H1 (cell line): ENCODE results near the gene ZAR1L. TPM values are rescaled to one million over a fixed set of nuclear protein-coding genes. Genes with fewer than 3 reads are reported as not detected.

Source experiments
- CTCF ChIA-PET: fragments of 300-600 bp; sonication (Branson Sonifier 250); formaldehyde crosslinking; loops from one replicate; lab custom pipeline; 2021; ENCODE audit not compliant: partially characterized antibody; lab: Charles Lee
- POLR2A ChIA-PET: fragments of 300-600 bp; sonication (Branson Sonifier 250); formaldehyde crosslinking; loops from one replicate; lab custom pipeline; 2021; ENCODE audit warnings: inconsistent platforms; ENCODE audit not compliant: partially characterized antibody; lab: Charles Lee
- DNase-seq, 2 experiments: peaks; one replicate each; pipeline versions ENCODE4 v3.0.0 to v3.0.0-alpha.2; 2010 to 2022; ENCODE audit warnings: low spot score in 2 of 2, low read depth in 1 of 2, mixed read lengths in 1 of 2
- FAIRE-seq: peaks from 2 replicates; lab custom pipeline; 2011; peaks lifted over from hg19 to GRCh38; lab: Jason Lieb, UNC
- H2AFZ ChIP-seq: 2 replicates; pipeline ENCODE4 v1.8.1; 2012; ENCODE audit warnings: low read length, inconsistent platforms
- H2AK5ac ChIP-seq: 2 replicates; pipeline ENCODE4 v1.6.1; 2013; ENCODE audit warnings: low read depth, low read length
- H2BK120ac ChIP-seq: replicated peaks from 2 replicates; pipeline ENCODE3; 2013; ENCODE audit warnings: low read depth, low read length, inconsistent platforms
- H2BK12ac ChIP-seq: 2 replicates; pipeline ENCODE4 v1.6.1; 2013; ENCODE audit warnings: low read depth, low read length
- H2BK15ac ChIP-seq: 2 replicates; pipeline ENCODE4 v1.6.1; 2013; ENCODE audit warnings: low read length
- H2BK20ac ChIP-seq: 2 replicates; pipeline ENCODE4 v1.6.1; 2013; ENCODE audit warnings: low read length
- H2BK5ac ChIP-seq: 2 replicates; pipeline ENCODE4 v1.6.1; 2013; ENCODE audit warnings: low read depth, low read length
- H3K14ac ChIP-seq: 2 replicates; pipeline ENCODE4 v1.6.1; 2013; ENCODE audit warnings: inconsistent platforms; ENCODE audit not compliant: insufficient read length
- H3K18ac ChIP-seq: 2 replicates; pipeline ENCODE4 v1.6.1; 2013; ENCODE audit warnings: low read length; ENCODE audit errors: extremely low read depth
- H3K23ac ChIP-seq: 2 replicates; pipeline ENCODE4 v1.6.1; 2013; ENCODE audit warnings: inconsistent platforms; ENCODE audit not compliant: insufficient read length
- H3K23me2 ChIP-seq: 2 replicates; pipeline ENCODE4 v1.6.1; 2013; ENCODE audit warnings: low read depth, low read length
- H3K27ac ChIP-seq: 2 replicates; pipeline ENCODE4 v1.6.1; 2011; ENCODE audit warnings: low read depth, low read length, inconsistent platforms
- H3K27me3 ChIP-seq, 4 experiments: replicated peaks in 1 of 4; 1 replicate in 1 of 4; 2 replicates in 3 of 4; pipeline versions ENCODE4 v1.6.1 to v1.8.1; 2011 to 2013; ENCODE audit warnings: low read length in 3 of 4, mild to moderate bottlenecking in 3 of 4, inconsistent platforms in 2 of 4, mixed read lengths in 2 of 4, moderate library complexity in 1 of 4; ENCODE audit not compliant: control insufficient read depth in 3 of 4, insufficient read depth in 3 of 4; ENCODE audit errors: extremely low read depth in 1 of 4
- H3K36me3 ChIP-seq, 4 experiments: 2 replicates each; pipeline versions ENCODE4 v1.6.1 to v1.8.1; 2011 to 2013; ENCODE audit warnings: mild to moderate bottlenecking in 4 of 4, low read length in 3 of 4, moderate library complexity in 2 of 4, control low read depth in 1 of 4, inconsistent platforms in 1 of 4; ENCODE audit not compliant: insufficient read depth in 4 of 4, control insufficient read depth in 2 of 4
- H3K4ac ChIP-seq: replicated peaks from 2 replicates; pipeline ENCODE3; 2013; ENCODE audit warnings: low read length, low read depth, mixed read lengths, inconsistent platforms; ENCODE audit not compliant: insufficient read length
- H3K4me1 ChIP-seq, 4 experiments: replicated peaks in 1 of 4; 1 replicate in 1 of 4; 2 replicates in 3 of 4; pipeline versions ENCODE4 v1.6.1 to v1.8.1; 2011 to 2013; ENCODE audit warnings: low read length in 3 of 4, inconsistent platforms in 2 of 4, mixed read lengths in 1 of 4; ENCODE audit not compliant: insufficient read depth in 4 of 4, control insufficient read depth in 3 of 4
- H3K4me2 ChIP-seq, 2 experiments: 2 replicates each; pipeline versions ENCODE4 v1.6.1 to v1.8.1; 2011 to 2013; ENCODE audit warnings: low read depth in 2 of 2, low read length in 2 of 2, control low read depth in 1 of 2, inconsistent platforms in 1 of 2, mild to moderate bottlenecking in 1 of 2; ENCODE audit not compliant: insufficient read depth in 1 of 2
- H3K4me3 ChIP-seq, 4 experiments: fragments of 200-600, 300-600 bp in 1 of 4; sonication (generic), shearing (Covaris generic), sonication (Bioruptor Twin) in 1 of 4; 2 replicates each; pipeline versions ENCODE4 v1.5.1 to v1.8.1; 2011 to 2016; ENCODE audit warnings: low read length in 4 of 4, low read depth in 3 of 4, control low read depth in 2 of 4, inconsistent platforms in 2 of 4, mild to moderate bottlenecking in 2 of 4, mixed read lengths in 1 of 4, moderate library complexity in 1 of 4; ENCODE audit not compliant: insufficient read depth in 2 of 4; ENCODE audit errors: extremely low read depth in 1 of 4
- H3K56ac ChIP-seq: replicated peaks from 2 replicates; pipeline ENCODE3; 2013; ENCODE audit warnings: low read depth, mild to moderate bottlenecking, mixed read lengths, low read length, inconsistent platforms; ENCODE audit not compliant: insufficient read length
- H3K79me1 ChIP-seq: 2 replicates; pipeline ENCODE4 v1.6.1; 2013; ENCODE audit warnings: low read depth, low read length, control low read depth
- H3K79me2 ChIP-seq, 2 experiments: 2 replicates each; pipeline versions ENCODE4 v1.6.1 to v1.8.1; 2012 to 2013; ENCODE audit warnings: low read length in 2 of 2, mild to moderate bottlenecking in 2 of 2, inconsistent platforms in 1 of 2; ENCODE audit not compliant: insufficient read depth in 2 of 2, control insufficient read depth in 1 of 2
- H3K9ac ChIP-seq, 4 experiments: replicated peaks in 1 of 4; 1 replicate in 1 of 4; 2 replicates in 3 of 4; pipeline versions ENCODE4 v1.6.1 to v1.8.1; 2011 to 2013; ENCODE audit warnings: low read depth in 3 of 4, low read length in 3 of 4, control low read depth in 2 of 4, mild to moderate bottlenecking in 2 of 4, moderate library complexity in 2 of 4, inconsistent platforms in 1 of 4; ENCODE audit errors: extremely low read depth in 1 of 4
- H3K9me3 ChIP-seq, 2 experiments: 2 replicates each; pipeline versions ENCODE4 v1.6.1 to v1.8.1; 2012 to 2013; ENCODE audit warnings: mild to moderate bottlenecking in 2 of 2, moderate library complexity in 2 of 2, control low read depth in 1 of 2, inconsistent platforms in 1 of 2, low read depth in 1 of 2, low read length in 1 of 2, mixed read lengths in 1 of 2; ENCODE audit not compliant: insufficient read depth in 2 of 2
- H4K20me1 ChIP-seq, 2 experiments: replicated peaks in 1 of 2; 2 replicates each; pipeline versions ENCODE3 to v1.8.1; 2011 to 2013; ENCODE audit warnings: inconsistent platforms in 2 of 2, low read length in 2 of 2, mild to moderate bottlenecking in 1 of 2; ENCODE audit not compliant: insufficient read depth in 2 of 2, control insufficient read depth in 1 of 2
- H4K5ac ChIP-seq: 2 replicates; pipeline ENCODE4 v1.6.1; 2013; ENCODE audit warnings: low read length, low read depth, mixed read lengths, inconsistent platforms; ENCODE audit not compliant: insufficient read length
- H4K8ac ChIP-seq: 2 replicates; pipeline ENCODE4 v1.8.0; 2013; ENCODE audit warnings: mild to moderate bottlenecking, moderate library complexity, low read length, inconsistent platforms; ENCODE audit not compliant: insufficient read depth; ENCODE audit errors: extremely low read depth
- H4K91ac ChIP-seq: replicated peaks from 2 replicates; pipeline ENCODE3; 2013; ENCODE audit warnings: low read length, mixed read lengths, inconsistent platforms; ENCODE audit not compliant: insufficient read length
- BACH1 ChIP-seq: IDR thresholded peaks from 2 replicates; pipeline ENCODE4 v1.6.1; 2012; ENCODE audit warnings: low read length, improper control_type of control experiment
- CEBPB ChIP-seq: IDR thresholded peaks from 2 replicates; pipeline ENCODE4 v1.6.1; 2012; ENCODE audit warnings: low read depth, low read length
- EZH2 ChIP-seq: fragments of 200-600 bp; sonication (generic); IDR thresholded peaks from 2 replicates; pipeline ENCODE4 v1.7.1; 2012; ENCODE audit warnings: low read depth, mild to moderate bottlenecking, moderate library complexity, low read length, inconsistent platforms; ENCODE audit not compliant: severe bottlenecking
- GABPA ChIP-seq: IDR thresholded peaks from 2 replicates; pipeline ENCODE4 v1.6.1; 2011; ENCODE audit warnings: mild to moderate bottlenecking, low read length, moderate library complexity, borderline replicate concordance; ENCODE audit not compliant: insufficient read depth
- GTF2F1 ChIP-seq: IDR thresholded peaks from 2 replicates; pipeline ENCODE4 v1.6.1; 2012; ENCODE audit warnings: low read depth, low read length, improper control_type of control experiment, borderline replicate concordance
- RBBP5 ChIP-seq: IDR thresholded peaks from 2 replicates; pipeline ENCODE4 v1.7.1; 2012; ENCODE audit warnings: low read depth, mild to moderate bottlenecking, inconsistent platforms, low read length, moderate library complexity, borderline replicate concordance
- SIN3A ChIP-seq, 2 experiments: IDR thresholded peaks in 1 of 2; conservative IDR thresholded peaks in 1 of 2; 2 replicates each; pipeline ENCODE4 v1.6.1; 2011 to 2012; ENCODE audit warnings: low read length in 2 of 2, improper control_type of control experiment in 1 of 2, low read depth in 1 of 2, mild to moderate bottlenecking in 1 of 2
- TAF1 ChIP-seq: IDR thresholded peaks from 2 replicates; pipeline ENCODE4 v1.6.1; 2011; ENCODE audit warnings: mild to moderate bottlenecking, low read depth, low read length
- TEAD4 ChIP-seq: IDR thresholded peaks from 2 replicates; pipeline ENCODE4 v1.6.1; 2012; ENCODE audit warnings: low read depth, low read length, inconsistent platforms, mixed read lengths
- WGBS, 2 experiments: shearing (Covaris generic) in 1 of 2; methylation state at CpG; one replicate each; pipeline versions ENCODE4 v1.1.6 to v1.1.7; 2013 to 2015; ENCODE audit warnings: low lambda C conversion rate in 2 of 2, mixed read lengths in 2 of 2, inconsistent platforms in 1 of 2, low coverage in 1 of 2, missing lambda C conversion rate in 1 of 2; ENCODE audit not compliant: insufficient replicate concordance in 2 of 2, insufficient coverage in 1 of 2, insufficient read length in 1 of 2; ENCODE audit errors: extremely low coverage in 1 of 2, missing lambda C conversion rate in 1 of 2; 5-methylcytosine and 5-hydroxymethylcytosine counted together
- polyA plus RNA-seq, 7 experiments: library from polyadenylated mRNA; depleted of rRNA in 3 of 7; stranded (reverse) in 5 of 7; unstranded in 2 of 7; fragments of >200 nt in 5 of 7; fragments of 200-250 nt in 2 of 7; gene quantifications; 1 replicate in 5 of 7; 2 replicates in 1 of 7; 4 replicates in 1 of 7; pipeline versions ENCODE4 v1.2.1 to v1.2.3, GENCODE V29; 2011 to 2013; ENCODE audit warnings: missing spikeins in 2 of 7, mixed read lengths in 2 of 7
- total RNA-seq: library from RNA; stranded (reverse); fragmentation: NEBNext Ultra II Directional; extraction: Animal tissue kit (Norgen Biotek cat#: 25700); gene quantifications from 2 replicates; pipeline ENCODE4 v1.2.1, GENCODE V29; 2021

ZAR1L gene
- total and polyA plus RNA-seq, 2 of the 8 experiments (the other 6 are each of a cell fraction or from before 2014, with no cell fraction given), result 0.19 to 0.30 TPM

GRCh38 chr13:32309312-32310133 lies 5.6 kb downstream of the ZAR1L start:
- FAIRE-seq (peak; percentile 7), DNase-seq (no peak)
- Histone ChIP-seq H3K79me1 (no peaks in the 10 kb centered on the region), H3K79me2 (no peaks in the 10 kb centered on the region), H3K4me3 (no peak overlapping the region), H2BK12ac (no peak overlapping the region), H2BK5ac (no peak overlapping the region), H3K4me2 (no peak overlapping the region), H2BK15ac (no peak overlapping the region), H2AK5ac (no peak overlapping the region), H4K20me1 (no peaks in the 10 kb centered on the region), H3K23ac (no peak overlapping the region), H3K18ac (no peak overlapping the region), H3K36me3 (no peaks in the 10 kb centered on the region), H4K8ac (no peak overlapping the region), H2AFZ (no peak overlapping the region), H3K9me3 (no peaks in the 10 kb centered on the region), H4K5ac (no peak overlapping the region), H2BK120ac (no peak overlapping the region), H3K23me2 (no peaks in the 10 kb centered on the region), H4K91ac (no peak overlapping the region), H3K56ac (no peak overlapping the region), H3K4me1 (peaks cover 0 to 2% (median 0%) of the 10 kb centered on the region in 4 experiments; a peak in 2 of 7 replicates), H3K4ac (no peak overlapping the region), H3K14ac (no peak overlapping the region), H3K27me3 (no peaks in the 10 kb centered on the region), H3K27ac (no peak overlapping the region), H3K9ac (no peak overlapping the region), H2BK20ac (no peak overlapping the region)
- ChIA-PET CTCF (interaction anchor here (0.5 to 4.1 kb wide), 5 partner anchors 11 to 484 kb away, joined by 3 to 35 read pairs (median 3); no protein-coding TSS in a partner anchor), POLR2A (no interaction called here)
- 82% methylated on average over 10 of the region's 10 CpGs; no CpG with 5 or more reads in 1 of the 2 experiments for WGBS, 2 experiments
- TF ChIP-seq SIN3A (conservative IDR thresholded peaks at IDR 0.05 in 1 of 2, IDR thresholded peaks at IDR 0.05 in 1 of 2; ENCODE audit: low read depth in 1 of 2, low read length in 2 of 2), result no peak
- no peak for TF ChIP-seq BACH1
- no peak for TF ChIP-seq RBBP5
- TF ChIP-seq TEAD4, result no peak
- no peak for TF ChIP-seq TAF1
- no peak for TF ChIP-seq GTF2F1
- no peak for TF ChIP-seq GABPA
- TF ChIP-seq EZH2, result no peak
- no peak for TF ChIP-seq CEBPB
